Esophagus squamous epithelium (tissue), 5 donors: ENCODE measurements around the gene PAK4. TPM values are rescaled to one million over a fixed set of nuclear protein-coding genes. Genes with fewer than 3 reads are reported as not detected.
"Not testable (repeated sequence)": the region's sequence is repeated elsewhere in the genome, so short reads cannot be mapped to it uniquely, and the experiment has no call there.

Experiments
- DNase-seq: peaks from one replicate; lab custom pipeline; 2025; lab: John Stamatoyannopoulos, UW
- H3K27ac ChIP-seq, 4 donors: fragments of 200-600 bp; sonication (generic); one replicate each; pipeline ENCODE4 v1.5.1; 2016 to 2019; ENCODE audit warnings: mild to moderate bottlenecking in 1 of 4
- H3K27me3 ChIP-seq, 4 donors: fragments of 200-600 bp; sonication (generic); 1 replicate in 3 of 4; 2 replicates in 1 of 4; pipeline versions ENCODE4 v1.5.1 to v1.6.0; 2017 to 2021; ENCODE audit warnings: antibody characterized with exemption in 1 of 4
- H3K36me3 ChIP-seq, 3 donors: fragments of 200-600 bp; sonication (generic); one replicate each; pipeline ENCODE4 v1.5.1; 2016 to 2019
- H3K4me1 ChIP-seq, 3 donors: fragments of 200-600 bp; sonication (generic); one replicate each; pipeline ENCODE4 v1.5.1; 2017 to 2019
- H3K4me3 ChIP-seq, 4 donors: fragments of 200-600 bp; sonication (generic); 1 replicate in 3 of 4; 2 replicates in 1 of 4; pipeline ENCODE4 v1.5.1; 2016 to 2019; ENCODE audit warnings: mild to moderate bottlenecking in 2 of 4, moderate library complexity in 1 of 4
- H3K9me3 ChIP-seq, 3 donors: fragments of 200-600 bp; sonication (generic); one replicate each; pipeline ENCODE4 v1.5.1; 2016 to 2019
- CTCF ChIP-seq, 6 experiments: fragments of 450-650 bp in 4 of 6; fragments of 200-600 bp in 2 of 6; sonication (generic) in 2 of 6; IDR thresholded peaks; one replicate each; pipeline ENCODE4 v1.5.1; 2016 to 2019; ENCODE audit warnings: antibody characterized with exemption in 6 of 6, mild to moderate bottlenecking in 4 of 6, moderate library complexity in 4 of 6
- POLR2A ChIP-seq, 4 donors: fragments of 450-650 bp; IDR thresholded peaks; one replicate each; pipeline ENCODE4 v1.6.1; 2017; ENCODE audit warnings: antibody characterized with exemption in 4 of 4, mild to moderate bottlenecking in 4 of 4, moderate library complexity in 3 of 4
- WGBS, 2 donors: methylation state at CpG; one replicate each; pipeline ENCODE4 v1.1.5; 2018; 5-methylcytosine and 5-hydroxymethylcytosine counted together
- intact Hi-C: fragments of 100-400 bp; cut with DNase I; formaldehyde crosslinking; loops from one replicate; pipeline ENCODE4 v1.15.0; 2022
- total RNA-seq, 4 donors: library from RNA; depleted of rRNA; stranded (reverse); fragments of >200 nt; gene quantifications; one replicate each; pipeline ENCODE4 v1.1.0, GENCODE V29; 2016
- donor health status: DM: yes; HTN: yes; CAD: no.

The PAK4 gene
- total RNA-seq, 4 donors from 2014 or later: 12.2 to 40.1 (median 18.3) TPM

- WGBS, 2 donors: 82 to 90% methylated on average over 3 to 4 of the region's 4 CpGs
Observed at GRCh38 chr19:39090881-39091280, 34.7 kb upstream of the PAK4 start.

DNA sequence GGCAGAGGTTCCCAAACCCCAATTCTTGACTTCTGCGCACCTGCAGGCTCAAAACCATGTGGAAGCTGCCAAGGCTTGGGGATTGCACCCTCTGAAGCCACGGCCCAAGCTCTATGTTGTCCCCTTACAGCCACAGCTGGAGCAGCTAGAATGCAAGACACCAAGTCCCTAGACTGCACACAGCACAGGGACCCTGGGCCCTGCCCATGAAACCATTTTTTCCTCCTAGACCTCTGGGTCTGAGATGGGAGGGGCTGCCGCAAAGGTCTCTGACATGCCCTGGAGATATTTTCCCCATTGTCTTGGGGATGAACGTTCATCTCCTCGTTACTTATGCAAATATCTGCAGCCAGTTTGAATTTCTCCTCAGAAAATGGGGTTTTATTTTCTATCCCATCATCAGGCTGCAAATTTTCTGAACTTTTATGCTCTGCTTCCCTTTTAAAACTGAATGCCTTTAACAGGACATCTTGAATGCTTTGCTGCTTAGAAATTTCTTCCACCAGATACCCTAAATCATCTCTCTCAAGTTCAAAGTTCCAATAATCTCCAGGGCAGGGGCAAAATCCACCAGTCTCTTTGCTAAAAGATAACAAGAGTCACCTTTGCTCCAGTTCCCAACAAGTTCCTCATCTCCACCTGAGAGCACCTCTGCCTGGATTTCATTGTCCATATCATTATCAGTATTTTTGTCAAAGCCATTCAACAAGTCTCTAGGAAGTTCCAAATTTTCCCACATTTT, 29.6 kb upstream of the PAK4 start:
- intact Hi-C loops, DNase-seq, H3K9me3 ChIP-seq, H3K4me1 ChIP-seq, H3K36me3 ChIP-seq, H3K27ac ChIP-seq, H3K4me3 ChIP-seq: not testable (repeated sequence)
- 70 to 73% methylated on average over 3 of the region's 5 CpGs for WGBS, 2 donors
- H3K27me3 ChIP-seq: peaks cover 0 to 94% (median 2%) of the 10 kb centered on the region in 4 donors

More at GRCh38 chr19:39090881-39091280, 34.7 kb upstream of the PAK4 start:
- Histone ChIP-seq H3K36me3 (no peaks in the 10 kb centered on the region), H3K4me3 (no peak overlapping the region), H3K27ac (no peak overlapping the region), H3K4me1 (no peaks in the 10 kb centered on the region), H3K27me3 (peaks cover 0 to 75% (median 0%) of the 10 kb centered on the region in 4 donors), H3K9me3 (no peaks in the 10 kb centered on the region)
- intact Hi-C loops: no loop called here
- TF ChIP-seq POLR2A (IDR thresholded peaks at IDR 0.05) (no peak), CTCF (IDR thresholded peaks at IDR 0.05) (no peak)
- DNase-seq: no peak

DNA sequence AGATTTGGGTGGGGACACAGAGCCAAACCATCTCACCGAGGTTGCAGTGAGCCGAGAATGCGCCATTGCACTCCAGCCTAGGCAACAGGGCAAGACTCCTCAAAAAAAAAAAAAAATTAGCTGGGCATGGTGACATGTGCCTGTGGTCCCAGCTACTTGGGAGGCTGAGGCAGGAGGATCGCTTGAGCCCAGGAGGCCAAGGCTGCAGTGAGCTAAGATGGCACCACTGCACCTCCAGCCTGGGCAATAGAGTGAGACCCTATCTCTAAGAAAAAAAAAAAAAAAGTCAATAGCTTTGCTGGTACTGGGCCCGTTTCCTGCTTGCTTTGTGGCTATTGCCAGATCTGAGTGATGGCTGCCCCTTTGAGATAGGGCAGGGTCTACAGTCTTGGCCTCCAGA, 28.3 kb upstream of the PAK4 start:
- 55 to 70% methylated on average over 3 to 4 of the region's 5 CpGs for WGBS, 2 donors
- Histone ChIP-seq H3K4me1 (peaks cover 0 to 8% (median 0%) of the 10 kb centered on the region in 3 donors), H3K27me3 (peaks cover 0 to 85% (median 2%) of the 10 kb centered on the region in 4 donors), H3K9me3 (no peaks in the 10 kb centered on the region), H3K36me3 (no peaks in the 10 kb centered on the region), H3K27ac (no peak overlapping the region), H3K4me3 (no peak overlapping the region)
- DNase-seq: no peak
- TF ChIP-seq CTCF (IDR thresholded peaks at IDR 0.05) (no peak), POLR2A (IDR thresholded peaks at IDR 0.05) (no peak)
- intact Hi-C loops: no loop called here

GRCh38 chr19:39097721-39098120, 27.9 kb upstream of the PAK4 start:
- Histone ChIP-seq H3K9me3 (no peaks in the 10 kb centered on the region), H3K36me3 (no peaks in the 10 kb centered on the region), H3K27me3 (peaks cover 0 to 81% (median 2%) of the 10 kb centered on the region in 4 donors), H3K27ac (no peak overlapping the region), H3K4me1 (peaks cover 0 to 8% (median 0%) of the 10 kb centered on the region in 3 donors), H3K4me3 (no peak overlapping the region)
- DNase-seq: no peak
- TF ChIP-seq CTCF (IDR thresholded peaks at IDR 0.05): no peak
- intact Hi-C loops: no loop called here
- 52 to 69% methylated on average over 2 of the region's 2 CpGs for WGBS, 2 donors

DNA sequence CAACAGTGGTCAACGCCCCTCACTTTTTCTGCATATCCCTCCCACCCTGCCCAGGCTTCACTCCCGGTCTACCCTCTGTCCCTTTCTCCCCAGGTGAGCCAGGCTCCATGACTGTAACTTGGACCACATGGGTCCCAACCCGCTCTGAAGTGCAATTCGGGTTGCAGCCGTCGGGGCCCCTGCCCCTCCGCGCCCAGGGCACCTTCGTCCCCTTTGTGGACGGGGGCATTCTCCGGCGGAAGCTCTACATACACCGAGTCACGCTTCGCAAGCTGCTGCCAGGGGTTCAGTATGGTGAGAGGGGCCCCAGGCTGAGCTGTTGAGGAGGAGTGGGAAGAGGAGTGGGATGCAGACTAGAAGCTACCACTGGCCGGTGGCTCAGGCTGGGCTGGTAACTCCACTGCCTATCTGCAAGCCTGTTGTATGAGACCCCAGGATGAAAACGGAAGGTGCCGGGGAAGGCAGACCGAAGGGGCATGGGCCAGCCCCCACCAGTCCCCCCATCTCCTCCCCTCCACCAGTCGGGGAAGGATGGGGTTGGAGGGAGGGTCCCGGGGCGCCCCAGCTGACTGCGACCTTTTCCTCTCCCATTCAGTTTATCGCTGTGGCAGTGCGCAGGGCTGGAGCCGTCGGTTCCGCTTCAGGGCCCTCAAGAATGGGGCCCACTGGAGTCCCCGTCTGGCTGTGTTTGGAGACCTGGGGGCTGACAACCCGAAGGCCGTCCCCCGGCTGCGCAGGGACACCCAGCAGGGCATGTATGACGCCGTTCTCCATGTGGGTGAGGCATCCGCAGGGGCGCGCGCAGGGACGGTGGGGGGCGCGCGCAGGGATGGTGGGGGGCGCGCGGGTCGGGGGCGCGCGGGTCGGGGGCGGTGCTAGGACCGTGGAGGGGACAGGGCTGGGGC, 27.0 kb upstream of the PAK4 start:
- no peak for TF ChIP-seq POLR2A (IDR thresholded peaks at IDR 0.05)
- TF ChIP-seq CTCF (IDR thresholded peaks at IDR 0.05): no peak
- peaks cover 0 to 73% (median 2%) of the 10 kb centered on the region in 4 donors for H3K27me3 ChIP-seq
- intact Hi-C loops: no loop called here
- H3K4me1 ChIP-seq: peaks cover 0 to 8% (median 0%) of the 10 kb centered on the region in 3 donors
- no peak overlapping the region for H3K4me3 ChIP-seq
- H3K36me3 ChIP-seq: no peaks in the 10 kb centered on the region
- no peaks in the 10 kb centered on the region for H3K9me3 ChIP-seq
- WGBS, 2 donors: 32 to 50% methylated on average over 2 to 7 of the region's 53 CpGs
- DNase-seq: no peak
- no peak overlapping the region for H3K27ac ChIP-seq
